SJCRH30 (cell line): Measurements from ENCODE around the gene JAG1. TPM values are rescaled to one million over a fixed set of nuclear protein-coding genes. Genes with fewer than 3 reads are reported as not detected.
"Not testable (repeated sequence)": the region's sequence is repeated elsewhere in the genome, so short reads cannot be mapped to it uniquely, and the experiment has no call there.

Experiments
- DNase-seq, 2 experiments: peaks; one replicate each; pipeline ENCODE4 v3.0.0-alpha.2; 2015 to 2020
- H3K27ac ChIP-seq: fragments of 250-450 bp; sonication (Bioruptor Pico); 2 replicates; pipeline ENCODE4 v1.5.1; 2020; ENCODE audit warnings: mild to moderate bottlenecking, moderate library complexity
- H3K27me3 ChIP-seq: fragments of 250-450 bp; sonication (Bioruptor Pico); 2 replicates; pipeline ENCODE4 v1.5.1; 2020; ENCODE audit warnings: mild to moderate bottlenecking, moderate library complexity
- H3K36me3 ChIP-seq: fragments of 250-450 bp; sonication (Bioruptor Pico); 2 replicates; pipeline ENCODE4 v1.5.1; 2020; ENCODE audit warnings: mild to moderate bottlenecking, moderate library complexity
- H3K4me1 ChIP-seq: fragments of 250-450 bp; sonication (Bioruptor Pico); 2 replicates; pipeline ENCODE4 v1.5.1; 2020; ENCODE audit warnings: mild to moderate bottlenecking, moderate library complexity
- H3K4me3 ChIP-seq: fragments of 250-450 bp; sonication (Bioruptor Pico); 2 replicates; pipeline ENCODE4 v1.5.1; 2020; ENCODE audit warnings: mild to moderate bottlenecking, moderate library complexity
- H3K9me3 ChIP-seq: fragments of 250-450 bp; sonication (Bioruptor Pico); replicated peaks from 2 replicates; pipeline ENCODE4 v1.5.1; 2020; ENCODE audit warnings: mild to moderate bottlenecking, moderate library complexity
- total RNA-seq: library from RNA; depleted of rRNA; stranded (reverse); fragments of >200 nt; shearing (Covaris generic); gene quantifications from 2 replicates; pipeline ENCODE4 v1.2.3, GENCODE V29; 2014

JAG1 gene
- total RNA-seq, 1 experiment from 2014 or later: 8.8 TPM

GRCh38 chr20:10618611-10619245 is 55.1 kb downstream of the JAG1 start:
- no peak overlapping the region for H3K4me3 ChIP-seq
- no peak overlapping the region for H3K27ac ChIP-seq
- H3K9me3 ChIP-seq: no peaks in the 10 kb centered on the region
- no peaks in the 10 kb centered on the region for H3K4me1 ChIP-seq
- H3K36me3 ChIP-seq: no peaks in the 10 kb centered on the region
- no peak for DNase-seq
- no peaks in the 10 kb centered on the region for H3K27me3 ChIP-seq

DNA sequence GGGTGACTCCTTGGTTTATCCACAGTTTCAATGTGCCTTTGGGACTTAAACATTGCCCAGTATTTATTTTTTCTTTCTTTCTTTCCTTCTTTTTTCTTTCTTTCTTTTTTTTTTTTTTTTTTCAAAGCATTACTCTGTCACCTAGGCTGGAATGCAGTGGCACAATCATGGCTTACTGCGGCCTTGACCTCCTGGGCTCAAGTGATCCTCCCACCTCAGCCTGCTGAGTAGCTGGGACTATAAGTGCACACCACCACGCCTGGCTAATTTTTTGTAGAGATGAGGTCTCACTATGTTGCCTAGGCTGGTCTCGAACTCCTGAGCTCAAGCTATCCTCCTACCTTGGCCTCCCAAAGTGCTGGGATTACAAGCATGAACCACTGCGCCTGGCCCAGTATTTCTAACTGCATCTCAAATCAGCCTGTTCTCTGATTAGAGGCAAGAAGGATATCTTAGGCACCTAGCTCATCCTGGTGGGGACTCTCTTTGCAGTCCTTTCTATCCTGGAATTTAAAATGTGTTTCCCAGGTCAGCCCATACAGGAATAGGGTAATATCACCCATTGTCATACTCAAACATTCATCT is 56.2 kb downstream of the JAG1 start:
- H3K27ac ChIP-seq, H3K9me3 ChIP-seq, H3K27me3 ChIP-seq, H3K4me1 ChIP-seq, DNase-seq, H3K36me3 ChIP-seq, H3K4me3 ChIP-seq: not testable (repeated sequence)

GRCh38 chr20:10616212-10616611 is 57.6 kb downstream of the JAG1 start:
- no peaks in the 10 kb centered on the region for H3K36me3 ChIP-seq
- no peaks in the 10 kb centered on the region for H3K27me3 ChIP-seq
- DNase-seq: no peak
- H3K27ac ChIP-seq: no peak overlapping the region
- H3K9me3 ChIP-seq: no peaks in the 10 kb centered on the region
- H3K4me3 ChIP-seq: no peak overlapping the region
- no peaks in the 10 kb centered on the region for H3K4me1 ChIP-seq

DNA sequence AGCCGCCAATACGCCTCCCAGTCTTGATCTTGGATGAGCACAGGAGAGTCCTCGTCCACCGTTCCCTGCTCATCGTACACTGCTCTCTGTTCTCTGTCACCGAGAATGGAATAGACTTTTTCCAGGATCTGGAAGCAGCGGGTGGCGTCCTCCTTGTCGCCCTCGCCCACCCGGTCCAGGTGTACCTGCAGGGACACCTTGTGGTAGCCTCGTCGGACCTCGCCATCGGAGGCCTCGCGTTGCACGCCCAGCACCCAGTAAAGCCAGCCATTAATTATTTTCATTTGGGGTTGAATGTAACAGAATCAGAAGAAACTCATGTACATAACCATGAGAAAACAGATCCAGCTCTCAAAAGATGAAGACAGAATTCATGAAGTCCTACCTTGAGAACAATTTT is 59.9 kb downstream of the JAG1 start:
- Histone ChIP-seq H3K4me1 (0 out of 2 replicates have a peak, but pooled peaks cover 2% of the 10 kb centered on the region), H3K9me3 (no peaks in the 10 kb centered on the region), H3K27me3 (no peaks in the 10 kb centered on the region), H3K27ac (no peak overlapping the region), H3K36me3 (no peaks in the 10 kb centered on the region), H3K4me3 (no peak overlapping the region)
- DNase-seq: no peak

DNA sequence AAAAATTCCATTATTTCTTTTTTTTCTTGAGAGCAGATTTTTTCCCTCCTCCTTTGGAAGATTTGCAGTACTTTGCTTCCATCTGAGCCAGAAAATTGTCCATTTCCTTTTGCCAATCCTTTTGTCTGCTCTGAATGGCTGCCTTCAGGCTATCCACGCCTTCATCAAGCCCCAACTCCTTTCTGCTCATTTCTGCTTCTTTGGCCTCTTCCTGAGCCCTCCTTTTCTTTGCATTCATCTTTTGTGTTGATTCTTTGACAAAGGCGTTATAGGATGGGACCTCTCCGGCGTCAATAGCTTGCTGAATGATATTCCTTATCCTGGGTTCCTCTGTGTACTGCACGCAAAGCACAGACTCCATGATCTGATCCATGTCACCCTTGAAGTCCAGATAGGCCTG is 60.4 kb downstream of the JAG1 start:
- not testable (repeated sequence) for H3K4me1 ChIP-seq, H3K4me3 ChIP-seq, H3K27me3 ChIP-seq, H3K36me3 ChIP-seq, H3K27ac ChIP-seq, DNase-seq, H3K9me3 ChIP-seq

DNA sequence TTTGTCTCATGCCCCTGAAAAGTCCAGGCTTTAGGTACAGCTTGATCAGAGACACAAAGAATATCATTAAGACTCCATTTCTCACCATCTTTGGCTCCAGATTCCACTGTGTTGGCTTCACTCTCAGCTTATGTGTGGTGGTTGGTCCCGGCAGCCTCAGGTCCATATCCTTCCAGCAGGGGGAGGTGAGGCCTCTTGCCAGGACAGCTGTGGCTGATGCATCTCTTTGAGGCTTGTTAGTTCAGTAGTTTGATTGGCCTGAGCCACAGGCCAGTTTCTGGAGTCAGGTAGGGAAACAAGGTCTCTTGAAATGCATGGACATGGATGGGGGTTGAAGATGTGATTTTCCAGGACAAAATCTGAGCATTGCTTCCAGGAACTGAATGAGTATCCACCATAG is 62.4 kb downstream of the JAG1 start:
- Histone ChIP-seq H3K27ac (no peak overlapping the region), H3K36me3 (no peaks in the 10 kb centered on the region), H3K27me3 (no peaks in the 10 kb centered on the region), H3K4me1 (0 out of 2 replicates have a peak, but pooled peaks cover 2% of the 10 kb centered on the region), H3K9me3 (no peaks in the 10 kb centered on the region), H3K4me3 (no peak overlapping the region)
- peak; percentile 24 to 55 for DNase-seq

DNA sequence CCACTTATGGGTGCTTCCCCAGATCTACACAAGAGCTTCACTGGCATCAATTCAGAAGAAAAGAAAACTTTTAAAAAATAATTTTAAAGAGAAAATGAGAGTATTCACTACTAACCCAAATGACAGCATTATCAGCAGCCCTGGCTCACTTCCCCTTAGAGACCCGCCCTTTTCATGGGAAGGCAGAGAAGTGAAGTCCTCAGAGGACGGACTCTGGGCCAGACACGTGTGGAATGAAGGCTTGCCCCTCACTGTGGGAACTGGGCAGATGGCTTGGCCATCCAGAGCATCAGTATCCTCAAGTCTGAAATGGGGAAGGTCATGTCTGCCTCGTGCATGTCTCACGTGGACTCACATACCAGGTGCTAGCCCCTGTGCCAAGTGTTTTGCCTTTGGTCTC is 63.5 kb downstream of the JAG1 start:
- no peaks in the 10 kb centered on the region for H3K36me3 ChIP-seq
- H3K27ac ChIP-seq: no peak overlapping the region
- no peak overlapping the region for H3K4me3 ChIP-seq
- H3K9me3 ChIP-seq: no peaks in the 10 kb centered on the region
- no peak for DNase-seq
- no peaks in the 10 kb centered on the region for H3K27me3 ChIP-seq
- H3K4me1 ChIP-seq: peaks cover 11% of the 10 kb centered on the region

- DNase-seq: no peak
- H3K4me3 ChIP-seq: no peak overlapping the region
- no peaks in the 10 kb centered on the region for H3K36me3 ChIP-seq
- H3K27ac ChIP-seq: no peak overlapping the region
- no peaks in the 10 kb centered on the region for H3K27me3 ChIP-seq
- H3K4me1 ChIP-seq: peaks cover 15% of the 10 kb centered on the region
- H3K9me3 ChIP-seq: no peaks in the 10 kb centered on the region
These were observed 64.0 kb downstream of the JAG1 start for GRCh38 chr20:10609770-10610169.

GRCh38 chr20:10609276-10609675 is 64.5 kb downstream of the JAG1 start:
- no peak overlapping the region for H3K4me3 ChIP-seq
- DNase-seq: no peak
- H3K27me3 ChIP-seq: no peaks in the 10 kb centered on the region
- H3K36me3 ChIP-seq: no peaks in the 10 kb centered on the region
- no peaks in the 10 kb centered on the region for H3K9me3 ChIP-seq
- no peak overlapping the region for H3K27ac ChIP-seq
- peaks cover 20% of the 10 kb centered on the region for H3K4me1 ChIP-seq

GRCh38 chr20:10605547-10606195 is 68.1 kb downstream of the JAG1 start:
- Histone ChIP-seq H3K9me3 (no peaks in the 10 kb centered on the region), H3K4me1 (peaks cover 26% of the 10 kb centered on the region), H3K36me3 (no peaks in the 10 kb centered on the region), H3K27me3 (no peaks in the 10 kb centered on the region), H3K27ac (no peak overlapping the region), H3K4me3 (no peak overlapping the region)
- peak in 1 of 2 experiments; percentile 37 for DNase-seq

GRCh38 chr20:10604865-10605440 is 68.8 kb downstream of the JAG1 start:
- DNase-seq: no peak
- no peak overlapping the region for H3K4me3 ChIP-seq
- no peaks in the 10 kb centered on the region for H3K36me3 ChIP-seq
- no peaks in the 10 kb centered on the region for H3K9me3 ChIP-seq
- H3K4me1 ChIP-seq: peaks cover 26% of the 10 kb centered on the region
- no peaks in the 10 kb centered on the region for H3K27me3 ChIP-seq
- peak overlapping the region; percentile 40 for H3K27ac ChIP-seq

DNA sequence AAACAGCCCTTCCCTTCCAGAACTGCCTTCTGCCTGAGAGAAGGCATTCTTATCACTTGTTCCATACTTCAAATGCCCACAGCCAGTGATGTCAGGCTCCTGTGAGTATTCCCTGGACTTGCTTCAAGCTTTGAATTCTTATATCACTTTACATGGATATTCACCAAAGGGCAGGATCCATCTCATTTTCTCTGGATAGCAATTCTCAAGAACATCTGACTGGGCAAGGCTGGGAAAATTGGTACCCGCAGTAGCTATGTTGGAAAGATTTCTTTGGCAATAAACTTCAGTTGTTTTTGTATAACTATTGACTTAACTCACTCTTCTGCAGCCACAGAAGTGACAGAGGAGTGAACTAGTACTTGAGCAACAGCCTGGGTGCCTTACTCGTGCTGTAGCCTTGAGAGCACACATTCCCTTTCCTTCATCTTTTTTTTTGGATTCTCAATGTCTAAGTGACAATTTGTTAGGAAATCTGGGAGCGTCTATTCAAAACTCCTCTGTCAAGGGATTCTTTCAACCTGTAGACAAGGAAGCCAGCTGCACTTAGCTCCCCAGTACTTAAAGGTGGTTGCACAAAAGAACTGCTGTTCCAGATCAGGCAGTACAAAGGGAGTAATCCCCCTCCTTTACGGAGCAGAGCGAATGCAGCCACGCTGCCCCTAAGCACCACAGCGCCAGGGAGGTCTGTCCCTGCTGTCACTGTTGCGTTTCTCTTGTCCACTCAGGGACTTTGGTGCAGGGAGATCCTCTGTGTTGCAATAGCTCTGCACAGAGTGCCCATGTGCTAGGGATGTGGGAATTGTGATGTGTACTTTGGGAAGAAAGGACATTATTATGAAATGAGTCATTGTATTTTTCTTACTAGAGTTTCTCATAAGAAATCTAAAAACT is 69.6 kb downstream of the JAG1 start:
- Histone ChIP-seq H3K27ac (peak overlapping the region; percentile 40), H3K9me3 (no peaks in the 10 kb centered on the region), H3K4me3 (no peak overlapping the region), H3K4me1 (peaks cover 23% of the 10 kb centered on the region), H3K27me3 (no peaks in the 10 kb centered on the region), H3K36me3 (no peaks in the 10 kb centered on the region)
- DNase-seq: peak; percentile 66 to 81

DNA sequence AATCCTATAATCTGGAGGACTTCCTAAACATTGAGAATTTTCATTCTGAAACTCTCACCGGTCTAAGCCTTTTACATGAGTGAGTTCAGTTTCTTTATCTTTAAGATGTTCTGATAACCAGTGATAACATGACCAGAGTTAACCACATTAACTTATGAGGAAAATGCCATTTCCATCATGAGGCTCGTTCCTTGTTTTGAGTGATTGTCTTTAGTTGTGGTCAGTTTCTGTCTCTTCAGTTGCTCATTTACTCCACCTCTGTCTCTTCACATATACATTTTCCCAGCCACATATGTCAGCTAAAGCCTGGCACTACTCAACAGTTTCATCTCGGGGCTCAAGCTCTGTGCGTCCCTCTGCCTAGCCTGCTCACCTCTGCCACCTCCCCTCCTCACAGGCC is 70.4 kb downstream of the JAG1 start:
- H3K9me3 ChIP-seq: no peaks in the 10 kb centered on the region
- peaks cover 23% of the 10 kb centered on the region for H3K4me1 ChIP-seq
- no peak overlapping the region for H3K4me3 ChIP-seq
- DNase-seq: no peak
- H3K36me3 ChIP-seq: no peaks in the 10 kb centered on the region
- H3K27me3 ChIP-seq: no peaks in the 10 kb centered on the region
- H3K27ac ChIP-seq: no peak overlapping the region

DNA sequence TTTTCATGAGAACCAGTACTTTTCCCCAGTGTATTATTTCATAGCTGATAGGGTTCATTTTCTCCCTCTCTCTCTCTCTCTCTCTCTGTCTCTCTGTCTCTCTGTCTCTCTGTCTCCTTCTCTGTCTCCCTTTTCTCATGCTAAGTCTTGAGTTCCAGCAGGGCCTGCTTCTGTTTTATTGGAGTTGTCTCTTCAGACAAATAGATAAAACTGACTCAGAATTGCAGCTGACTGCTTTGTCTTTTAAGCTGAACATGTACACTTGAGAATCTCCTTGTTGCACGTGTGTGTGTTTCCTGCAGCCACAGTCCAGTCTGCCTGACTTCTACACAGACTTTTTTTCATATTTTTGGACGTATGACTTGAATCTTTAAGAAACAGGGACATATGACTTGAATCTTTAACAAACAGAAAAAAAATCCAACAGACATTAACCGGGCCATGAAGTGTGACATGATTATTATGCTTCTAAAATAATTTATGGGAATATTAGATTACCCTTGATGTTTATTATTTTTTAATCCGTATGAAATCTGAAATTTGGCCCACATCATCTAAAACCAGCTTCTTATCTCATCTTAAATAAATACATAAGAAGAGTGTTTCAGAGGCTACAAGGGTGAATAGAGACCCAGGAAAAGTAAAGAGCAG is 71.5 kb downstream of the JAG1 start:
- Histone ChIP-seq H3K4me1 (peaks cover 24% of the 10 kb centered on the region), H3K27me3 (no peaks in the 10 kb centered on the region), H3K36me3 (no peaks in the 10 kb centered on the region), H3K9me3 (no peaks in the 10 kb centered on the region), H3K4me3 (no peak overlapping the region), H3K27ac (no peak overlapping the region)
- no peak for DNase-seq
